HFF-Myc (cell line): ENCODE results near the gene SCN5A.

Experiments
- DNase-seq: peaks from one replicate; pipeline ENCODE4 v3.0.0-alpha.2; 2011; ENCODE audit warnings: low read depth; ENCODE audit errors: extremely low read depth
- H3K4me3 ChIP-seq: replicated peaks from 2 replicates; pipeline ENCODE4 v1.5.1; 2011; ENCODE audit warnings: low read depth, mild to moderate bottlenecking, control low read depth, low read length
- TF ChIP-seq, protein P1 (sequence below): IDR thresholded peaks from 2 replicates; pipeline ENCODE4 v1.5.1; 2012; ENCODE audit warnings: mild to moderate bottlenecking, low read depth, low read length, control low read depth; ENCODE audit errors: missing control alignments

Gene SCN5A

GRCh38 chr3:38611866-38612265, 37.6 kb downstream of the SCN5A start:
- no peak for DNase-seq
- no peak overlapping the region for H3K4me3 ChIP-seq
- TF ChIP-seq, protein P1, sequence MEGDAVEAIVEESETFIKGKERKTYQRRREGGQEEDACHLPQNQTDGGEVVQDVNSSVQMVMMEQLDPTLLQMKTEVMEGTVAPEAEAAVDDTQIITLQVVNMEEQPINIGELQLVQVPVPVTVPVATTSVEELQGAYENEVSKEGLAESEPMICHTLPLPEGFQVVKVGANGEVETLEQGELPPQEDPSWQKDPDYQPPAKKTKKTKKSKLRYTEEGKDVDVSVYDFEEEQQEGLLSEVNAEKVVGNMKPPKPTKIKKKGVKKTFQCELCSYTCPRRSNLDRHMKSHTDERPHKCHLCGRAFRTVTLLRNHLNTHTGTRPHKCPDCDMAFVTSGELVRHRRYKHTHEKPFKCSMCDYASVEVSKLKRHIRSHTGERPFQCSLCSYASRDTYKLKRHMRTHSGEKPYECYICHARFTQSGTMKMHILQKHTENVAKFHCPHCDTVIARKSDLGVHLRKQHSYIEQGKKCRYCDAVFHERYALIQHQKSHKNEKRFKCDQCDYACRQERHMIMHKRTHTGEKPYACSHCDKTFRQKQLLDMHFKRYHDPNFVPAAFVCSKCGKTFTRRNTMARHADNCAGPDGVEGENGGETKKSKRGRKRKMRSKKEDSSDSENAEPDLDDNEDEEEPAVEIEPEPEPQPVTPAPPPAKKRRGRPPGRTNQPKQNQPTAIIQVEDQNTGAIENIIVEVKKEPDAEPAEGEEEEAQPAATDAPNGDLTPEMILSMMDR, result no peak

GRCh38 chr3:38610934-38611333, 38.6 kb downstream of the SCN5A start:
- TF ChIP-seq, protein P1, result no peak
- H3K4me3 ChIP-seq, result no peak overlapping the region
- no peak for DNase-seq

GRCh38 chr3:38610436-38610835, 39.1 kb downstream of the SCN5A start:
- H3K4me3 ChIP-seq, result no peak overlapping the region
- no peak for DNase-seq
- TF ChIP-seq, protein P1, result no peak

DNA sequence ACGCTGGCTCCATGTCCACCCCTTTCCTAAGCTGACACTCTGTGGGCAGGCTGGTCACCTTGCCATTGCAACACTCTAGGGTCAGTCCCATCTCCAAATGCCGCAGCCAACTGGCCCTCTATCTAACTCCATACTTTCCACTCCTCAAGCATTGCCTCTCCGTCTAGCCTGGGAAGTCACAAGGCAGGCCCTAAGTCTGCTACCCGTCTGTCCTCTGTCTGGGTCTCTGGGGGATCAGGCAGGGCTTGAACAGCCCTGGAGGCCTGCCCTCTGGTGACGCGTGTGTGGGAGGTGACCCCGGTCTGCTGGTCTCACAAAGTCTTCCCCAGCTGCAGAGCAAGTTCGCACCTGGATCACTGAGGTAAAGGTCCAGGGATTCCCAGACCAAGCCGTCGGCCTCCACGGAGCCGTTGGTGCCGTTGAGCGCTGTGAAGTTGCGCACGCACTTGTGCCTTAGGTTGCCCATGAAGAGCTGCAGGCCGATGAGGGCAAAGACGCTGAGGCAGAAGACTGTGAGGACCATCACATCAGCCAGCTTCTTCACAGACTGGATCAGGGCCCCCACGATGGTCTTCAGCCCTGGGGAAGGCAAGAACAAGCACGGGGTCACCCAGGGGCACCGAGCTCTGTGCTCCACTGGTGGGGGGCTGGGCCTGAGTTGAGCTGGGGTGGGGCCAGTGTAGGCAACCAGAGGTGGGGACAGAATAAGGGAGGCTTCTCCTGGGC, 39.9 kb downstream of the SCN5A start:
- H3K4me3 ChIP-seq, result no peak overlapping the region
- TF ChIP-seq, protein P1, result no peak
- DNase-seq, result no peak

DNA sequence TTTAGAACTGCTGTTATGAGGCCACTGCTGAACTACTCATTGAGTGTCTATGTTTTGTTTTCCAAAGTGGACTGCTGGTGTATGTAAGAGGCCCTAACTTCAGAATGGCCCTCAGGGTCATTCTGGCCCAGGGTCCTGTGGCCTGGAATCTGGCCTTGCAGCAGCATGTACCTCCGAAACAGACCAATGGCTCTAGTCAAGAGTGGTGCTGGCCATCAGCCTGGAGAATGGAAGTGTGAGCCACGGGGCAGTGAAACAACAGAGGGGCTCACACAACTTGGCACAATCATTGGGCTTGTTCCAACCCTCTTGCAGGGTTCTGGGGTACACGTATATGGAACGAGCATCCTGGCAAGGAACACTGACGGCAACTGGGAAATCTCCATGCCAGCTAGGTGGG, 40.5 kb downstream of the SCN5A start:
- no peak overlapping the region for H3K4me3 ChIP-seq
- TF ChIP-seq, protein P1, result no peak
- DNase-seq, result no peak

- TF ChIP-seq, protein P1, result no peak
- H3K4me3 ChIP-seq, result no peak overlapping the region
- no peak for DNase-seq
Observed at GRCh38 chr3:38608086-38608775, 41.3 kb downstream of the SCN5A start.
